HG03378 (cell line): Measurements from ENCODE around the gene PPP1R9A.

Experiments
- ATAC-seq: cut with Tn5 transposase; IDR thresholded peaks from one replicate; pipeline ENCODE4 v1.9.1; 2021; ENCODE audit warnings: mild to moderate bottlenecking, moderate library complexity; ENCODE audit not compliant: unreplicated experiment

Gene PPP1R9A

DNA sequence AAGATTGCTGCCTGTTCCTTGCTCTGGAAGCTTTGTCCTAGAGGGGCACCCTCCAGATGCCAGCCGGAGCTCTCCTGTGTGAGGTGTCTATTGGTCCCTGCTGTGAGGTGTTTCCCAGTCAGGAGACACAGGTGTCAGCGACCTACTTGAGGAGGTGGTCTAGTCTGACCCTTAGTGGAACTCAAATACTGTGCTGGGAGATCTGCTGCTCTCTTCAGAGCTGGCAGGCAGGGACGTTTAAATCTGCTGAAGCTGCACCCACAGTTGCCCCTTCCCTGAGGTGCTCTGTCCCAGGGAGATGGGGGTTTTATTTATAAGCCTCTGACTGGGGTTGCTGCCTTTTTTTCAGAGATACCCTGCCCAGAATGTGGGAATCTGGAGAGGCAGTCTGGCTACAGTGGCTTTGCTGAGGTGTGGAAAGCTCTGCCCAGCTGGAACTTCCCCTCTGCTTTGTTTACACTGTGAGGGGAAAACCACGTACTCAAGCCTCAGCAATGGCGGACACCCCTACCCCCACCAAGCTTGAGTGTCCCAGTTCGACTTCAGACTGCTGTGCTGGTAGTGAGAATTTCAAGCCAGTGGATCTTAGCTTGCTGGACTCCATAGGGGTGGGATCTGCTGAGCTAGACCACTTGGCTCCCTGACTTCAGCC lies 119.2 kb downstream of the PPP1R9A start:
- ATAC-seq = no peak

DNA sequence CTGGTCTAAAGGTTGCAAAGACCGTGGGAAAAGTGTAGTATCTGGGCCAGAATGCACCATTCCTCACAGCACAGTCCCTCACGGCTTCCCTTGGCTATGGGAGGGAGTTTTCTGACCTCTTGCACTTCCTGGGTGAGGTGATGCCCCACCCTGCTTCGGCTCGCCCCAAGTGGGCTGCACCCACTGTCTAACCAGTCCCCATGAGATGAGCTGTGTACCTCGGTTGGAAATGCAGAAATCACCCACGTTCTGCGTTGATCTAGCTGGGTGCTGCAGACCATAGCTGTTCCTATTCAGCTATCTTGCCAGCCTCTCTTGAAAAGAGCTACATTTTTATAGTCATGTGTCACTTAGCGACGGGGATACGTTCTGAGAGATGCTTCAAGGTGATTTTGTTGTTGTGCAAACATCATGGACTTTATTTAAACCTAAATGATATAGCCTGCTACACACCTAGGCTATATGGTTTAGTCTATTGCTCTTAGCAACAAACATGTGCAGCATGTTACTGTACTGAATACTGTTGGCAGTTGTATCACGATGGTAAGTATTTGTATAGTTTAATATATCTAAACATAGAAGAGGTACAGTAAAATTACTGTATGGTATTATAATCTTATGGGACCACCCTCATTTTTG lies 120.0 kb downstream of the PPP1R9A start:
- ATAC-seq = no peak

DNA sequence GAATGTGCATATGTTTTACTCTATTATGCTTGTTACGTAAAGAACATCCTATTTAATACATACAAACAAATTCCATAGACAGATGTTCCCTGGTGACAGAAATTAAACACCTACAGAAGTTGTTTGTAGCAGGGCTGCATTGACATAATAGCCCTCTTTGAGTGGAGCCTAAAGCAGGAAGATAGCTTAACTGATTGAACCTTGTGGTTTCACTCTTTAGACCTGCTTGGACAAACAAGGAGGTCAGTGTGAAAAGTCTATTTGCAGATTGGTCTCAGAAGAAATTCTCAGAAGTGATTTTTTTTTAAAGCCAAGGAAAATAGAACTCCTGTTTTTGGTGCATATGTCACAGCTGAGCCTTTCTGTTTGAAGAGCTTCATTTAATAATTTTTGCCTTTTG lies 121.3 kb downstream of the PPP1R9A start:
- ATAC-seq = no peak

DNA sequence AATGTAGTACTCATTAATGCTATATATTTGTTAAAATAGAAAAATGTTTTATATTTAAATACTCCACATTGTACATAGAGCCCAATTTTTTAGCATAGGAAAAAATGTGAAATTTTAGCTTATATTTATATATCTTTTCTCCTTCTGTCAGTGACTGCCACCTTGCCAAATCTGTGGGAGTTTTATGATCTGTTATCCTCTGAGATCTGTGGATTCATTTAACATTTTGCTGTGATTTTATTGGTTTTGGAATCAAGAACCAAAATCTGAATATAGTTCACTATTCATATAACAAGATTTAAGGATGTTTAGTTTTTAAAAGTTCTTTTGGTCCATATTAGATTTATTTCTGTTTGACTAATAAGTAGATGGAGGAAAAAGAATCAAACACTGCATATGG lies 127.9 kb downstream of the PPP1R9A start:
- ATAC-seq = no peak

DNA sequence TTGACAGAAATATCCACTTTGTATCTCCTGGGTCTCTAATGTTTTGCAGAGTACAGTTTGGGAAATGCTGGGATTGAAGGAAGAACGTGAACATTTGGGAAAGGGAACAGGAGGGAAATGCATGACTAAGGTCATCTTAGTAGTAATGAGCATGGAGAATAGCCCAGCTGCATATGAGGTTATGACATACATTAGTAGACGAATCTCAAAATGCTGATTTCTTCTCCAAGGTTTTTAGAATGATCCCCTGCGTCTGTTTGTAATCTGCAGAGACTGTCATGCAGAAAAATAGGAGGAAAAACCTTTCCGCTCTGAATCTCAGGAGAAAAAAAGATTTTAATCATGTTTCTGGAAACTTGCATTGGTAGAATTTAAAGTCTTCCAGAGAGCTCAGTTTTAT lies 133.6 kb downstream of the PPP1R9A start:
- no peak for ATAC-seq

DNA sequence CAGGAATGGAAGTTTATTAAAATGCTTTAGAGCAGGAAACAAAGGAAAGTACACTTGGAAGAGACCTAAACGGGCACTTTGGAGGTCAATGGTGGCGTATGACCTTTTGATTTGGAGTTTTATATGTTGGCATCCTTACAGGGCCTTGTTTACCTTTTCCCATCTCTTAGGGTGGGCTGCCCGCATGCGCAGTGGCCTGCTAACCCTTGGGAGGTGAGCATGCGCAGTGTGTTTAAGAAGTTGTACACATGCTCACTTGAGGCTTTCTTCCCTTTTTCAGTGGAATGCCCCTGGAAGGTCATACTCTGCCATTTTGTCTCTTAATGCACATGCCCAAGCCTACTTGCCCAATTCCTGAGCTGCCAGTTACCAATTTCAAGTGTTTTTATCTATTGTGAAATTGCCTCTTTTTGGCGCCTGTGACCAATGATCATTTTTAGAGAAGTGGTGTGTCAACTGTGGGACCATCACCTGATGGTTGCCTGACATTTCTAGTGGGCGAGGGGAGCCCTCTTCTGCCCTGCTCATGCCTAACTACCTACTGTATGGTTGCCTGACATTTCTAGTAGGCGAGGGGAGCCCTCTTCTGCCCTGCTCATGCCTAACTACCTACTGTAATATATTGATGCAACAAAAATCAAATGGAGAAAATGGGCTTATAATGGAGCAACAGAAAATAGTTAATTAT lies 138.0 kb downstream of the PPP1R9A start:
- ATAC-seq = no peak

DNA sequence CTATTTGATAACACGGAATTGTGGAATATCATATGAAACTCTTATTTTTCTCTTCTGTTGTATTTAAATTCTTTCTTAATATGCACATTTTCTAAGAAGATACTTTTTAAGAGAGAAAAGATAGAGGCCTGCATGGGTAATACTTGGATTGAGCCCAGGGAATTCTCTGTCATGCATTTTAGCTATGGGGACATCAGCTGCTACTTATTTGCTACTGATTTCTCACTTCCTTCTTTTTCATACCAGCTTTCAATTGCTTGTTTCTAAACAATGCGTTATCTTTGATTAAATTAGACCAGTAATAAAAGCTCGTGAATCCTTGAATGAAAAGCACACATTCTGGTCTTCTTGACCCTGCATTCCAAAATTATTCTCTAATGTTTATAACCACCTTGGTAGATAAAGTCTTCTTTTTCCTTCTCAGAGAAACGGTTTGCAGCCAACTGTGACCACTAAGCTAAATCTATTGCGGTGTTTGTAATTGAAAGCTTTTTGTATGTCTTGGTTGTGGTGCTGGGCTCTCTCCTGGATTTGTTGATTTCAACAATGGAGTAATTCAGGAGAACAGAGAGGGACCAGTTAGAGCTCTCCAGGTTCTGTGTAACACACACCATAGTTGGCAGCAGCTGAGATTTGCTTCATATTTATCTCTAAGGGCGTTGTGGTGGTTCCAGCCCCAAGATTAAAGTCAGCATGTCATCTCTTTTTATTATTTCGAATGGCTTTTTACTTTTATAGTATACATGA lies 139.3 kb downstream of the PPP1R9A start:
- no peak for ATAC-seq

DNA sequence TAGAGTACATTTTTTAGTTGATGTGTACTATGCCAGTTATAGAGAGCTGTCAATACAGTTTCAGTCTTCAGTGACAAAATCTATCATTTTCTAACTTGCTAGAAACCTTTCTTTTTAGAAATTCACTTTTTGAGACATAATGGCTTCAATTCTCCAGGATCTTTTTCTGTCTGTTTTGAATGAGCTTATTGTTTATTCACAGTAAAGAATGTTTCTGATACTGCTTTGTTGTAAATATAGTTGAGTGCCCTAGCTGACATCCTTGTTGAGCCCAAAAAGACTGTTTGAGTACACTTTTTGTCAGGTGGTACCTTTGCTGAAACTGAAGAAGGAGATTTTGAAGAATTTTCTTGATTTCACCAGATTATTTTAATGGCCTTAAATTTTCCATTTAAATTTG lies 139.9 kb downstream of the PPP1R9A start:
- no peak for ATAC-seq

DNA sequence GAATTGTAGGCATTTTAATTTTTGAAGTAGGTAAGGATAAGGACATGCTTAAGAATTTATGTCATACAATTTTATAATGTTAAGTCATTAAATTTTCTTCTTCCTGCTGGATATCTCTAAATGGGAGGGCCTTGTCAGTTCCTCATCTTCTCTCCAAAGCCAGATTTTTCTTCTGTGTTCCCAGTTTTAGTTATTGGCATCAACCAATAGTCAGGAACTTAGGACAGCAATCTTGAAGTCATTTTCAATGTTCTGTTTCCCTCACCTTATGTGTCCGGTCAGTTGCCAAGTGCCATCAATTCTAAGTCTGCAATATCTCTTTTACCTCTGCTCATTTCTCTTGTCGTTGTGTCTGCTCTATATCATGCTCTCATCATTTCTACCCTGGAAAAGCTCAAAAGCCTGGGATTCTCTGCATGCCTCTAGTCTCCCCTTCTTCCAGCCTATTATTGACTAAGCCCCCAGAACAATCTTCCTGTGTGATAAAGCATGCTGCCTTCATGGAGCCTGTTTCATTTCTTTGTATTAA lies 145.2 kb downstream of the PPP1R9A start:
- no peak for ATAC-seq

DNA sequence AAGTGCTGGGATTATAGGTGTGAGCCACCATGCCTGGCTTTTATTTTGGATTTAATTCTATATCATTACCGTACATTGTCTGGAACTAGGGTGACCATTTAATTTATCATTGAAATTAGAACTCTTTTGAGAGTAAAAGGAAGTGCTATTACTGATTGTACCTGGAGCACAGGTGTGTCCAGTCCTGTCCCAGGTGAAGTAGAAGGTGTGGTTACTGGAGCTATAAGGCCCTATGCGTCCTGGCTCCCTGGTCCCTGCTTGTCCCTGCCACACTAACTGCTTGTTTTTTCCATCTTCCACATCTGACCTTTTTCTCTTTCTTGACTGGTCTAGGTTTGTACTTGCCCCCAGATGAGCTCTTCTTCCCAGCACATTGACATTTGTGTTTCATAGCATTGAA lies 147.0 kb downstream of the PPP1R9A start:
- no peak for ATAC-seq

DNA sequence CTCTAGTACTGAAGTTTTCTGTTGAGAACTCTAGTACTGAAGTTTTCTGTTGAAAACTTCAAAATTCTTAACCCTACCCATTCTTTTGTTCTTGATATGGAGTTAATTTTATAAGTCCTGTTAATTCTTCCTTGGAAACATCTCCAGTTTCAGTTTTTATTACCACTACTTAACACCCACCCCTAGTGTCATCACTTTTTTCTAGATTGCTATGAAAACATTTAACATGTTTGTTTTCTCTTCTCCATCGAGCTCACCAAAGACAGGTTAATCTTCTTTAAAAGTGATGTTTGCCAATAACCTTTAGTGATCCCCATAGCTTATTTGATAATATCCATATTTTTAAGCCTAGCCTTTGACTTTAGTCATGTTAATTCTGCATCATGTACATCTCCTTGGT lies 147.9 kb downstream of the PPP1R9A start:
- ATAC-seq = no peak

DNA sequence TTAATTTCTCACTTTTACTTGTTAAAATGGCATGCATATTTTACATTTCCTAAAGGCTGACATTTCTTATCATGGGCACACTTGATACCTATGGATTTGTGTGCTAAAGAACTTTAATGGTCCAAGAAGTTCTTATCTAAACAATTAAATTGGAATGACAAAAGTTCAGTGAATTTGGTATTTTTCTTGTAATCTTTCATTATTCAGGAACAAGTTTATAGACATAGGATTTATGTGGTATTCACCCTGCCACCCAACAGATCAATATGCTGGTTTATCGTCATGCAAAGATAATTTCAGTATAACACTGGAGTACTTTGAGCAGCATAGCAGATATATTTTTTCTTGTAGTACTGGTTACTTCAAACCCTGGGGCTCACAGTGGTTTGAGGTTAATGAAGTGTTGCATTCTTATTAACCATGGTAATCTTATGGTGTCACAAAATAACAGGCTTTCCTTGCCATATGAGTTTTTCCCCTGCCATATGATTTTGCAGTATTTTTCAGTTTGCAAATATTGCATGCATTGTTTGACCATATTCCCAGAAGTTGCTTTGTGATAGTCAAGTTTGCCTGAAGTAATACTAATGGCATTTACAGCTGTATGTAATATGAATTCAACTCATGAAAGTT lies 148.8 kb downstream of the PPP1R9A start:
- ATAC-seq = no peak

DNA sequence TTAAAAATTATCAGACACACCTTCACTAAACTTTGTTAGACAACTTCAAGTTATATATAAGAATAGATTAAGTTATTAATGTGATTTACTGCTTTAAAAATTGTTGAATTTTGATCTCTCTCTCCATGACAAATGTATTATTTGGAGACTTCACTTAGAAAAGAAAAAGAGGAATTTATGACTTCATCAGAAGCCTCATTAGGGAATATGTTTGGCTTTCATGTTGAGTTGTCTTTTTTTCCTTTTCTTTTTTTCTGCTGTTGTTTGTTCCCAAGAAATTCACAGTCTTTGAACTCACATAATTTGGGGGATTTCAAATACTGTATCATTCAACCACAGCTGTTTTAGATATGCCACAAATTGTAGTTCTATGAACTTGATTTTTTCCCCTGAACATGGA lies 149.5 kb downstream of the PPP1R9A start:
- ATAC-seq = no peak

DNA sequence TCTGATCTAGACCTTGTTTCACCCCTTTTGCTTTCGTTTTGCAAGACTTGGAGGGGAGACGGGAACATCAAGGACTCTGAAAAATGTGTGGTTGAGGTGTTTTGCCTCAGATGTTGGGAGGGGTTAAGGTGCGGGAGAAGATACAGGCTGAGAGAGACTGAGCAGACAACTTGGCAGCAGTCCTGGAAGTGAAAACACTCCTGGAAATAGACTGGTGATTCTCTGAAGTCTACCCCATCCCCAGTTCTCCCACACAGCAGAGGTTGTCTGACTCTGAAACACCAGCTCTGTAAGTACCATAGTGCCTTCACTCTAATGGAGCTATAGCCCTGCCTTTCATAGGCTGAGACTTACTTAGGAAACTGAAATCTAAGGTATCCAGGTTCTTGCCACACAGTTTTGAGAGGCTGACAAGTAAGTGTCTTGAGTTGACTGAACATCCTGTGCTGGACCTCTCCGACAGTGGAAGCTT lies 152.5 kb downstream of the PPP1R9A start:
- ATAC-seq = no peak

DNA sequence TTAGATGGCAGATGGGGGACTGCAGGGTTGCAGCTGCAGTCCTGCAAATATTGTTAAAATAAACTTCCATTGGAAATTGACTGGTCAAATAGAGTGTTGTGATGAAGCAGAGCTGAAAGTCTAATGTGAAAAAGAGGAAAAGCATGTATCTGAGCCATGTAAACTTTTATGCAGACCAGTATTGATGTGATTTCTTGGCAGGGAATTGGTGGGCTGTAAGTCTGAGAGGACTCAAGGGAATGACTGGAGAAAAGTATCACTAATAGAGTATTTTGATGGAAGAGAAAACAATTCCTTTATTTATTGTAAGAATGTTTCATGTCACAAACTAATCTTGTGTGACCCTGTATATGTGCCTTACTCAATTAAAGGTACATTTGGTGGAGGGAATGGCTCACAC lies 155.5 kb downstream of the PPP1R9A start:
- ATAC-seq = no peak

DNA sequence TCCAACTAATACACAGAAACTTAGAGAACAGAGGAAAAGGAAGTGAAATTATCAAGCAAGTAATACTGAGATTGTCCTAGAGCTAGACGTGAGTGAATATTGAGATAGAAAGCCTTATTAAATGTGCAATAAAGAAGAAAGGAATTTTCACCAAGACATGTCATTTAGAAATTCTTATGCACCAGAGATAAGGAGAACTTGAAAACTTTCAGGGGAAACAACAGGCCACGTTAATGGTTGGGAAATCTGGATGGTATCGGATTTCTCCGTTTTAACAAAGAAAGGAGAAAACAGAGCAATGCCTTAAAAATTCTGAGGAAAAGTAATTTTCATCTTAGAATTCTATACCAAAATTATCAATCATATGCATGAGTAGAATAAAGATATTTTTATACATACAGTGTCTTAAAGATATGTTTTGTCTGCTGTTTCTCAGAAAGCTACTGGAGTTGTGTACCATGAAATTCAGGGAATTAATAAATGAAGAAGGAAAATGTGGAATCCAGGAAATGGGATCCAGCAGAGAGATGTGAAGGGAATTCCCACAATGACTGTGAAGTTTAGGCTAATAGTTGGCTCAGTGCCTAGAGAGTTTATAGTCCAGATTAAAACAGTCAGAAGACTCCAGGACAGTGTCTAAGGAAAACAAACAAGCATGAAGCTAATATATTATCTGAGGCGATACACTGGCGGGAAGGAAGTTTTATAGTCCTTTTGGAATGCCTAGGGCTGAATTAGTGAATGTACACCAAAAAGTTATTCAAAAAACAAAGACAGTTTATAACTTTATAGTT lies 159.5 kb downstream of the PPP1R9A start:
- ATAC-seq = no peak

DNA sequence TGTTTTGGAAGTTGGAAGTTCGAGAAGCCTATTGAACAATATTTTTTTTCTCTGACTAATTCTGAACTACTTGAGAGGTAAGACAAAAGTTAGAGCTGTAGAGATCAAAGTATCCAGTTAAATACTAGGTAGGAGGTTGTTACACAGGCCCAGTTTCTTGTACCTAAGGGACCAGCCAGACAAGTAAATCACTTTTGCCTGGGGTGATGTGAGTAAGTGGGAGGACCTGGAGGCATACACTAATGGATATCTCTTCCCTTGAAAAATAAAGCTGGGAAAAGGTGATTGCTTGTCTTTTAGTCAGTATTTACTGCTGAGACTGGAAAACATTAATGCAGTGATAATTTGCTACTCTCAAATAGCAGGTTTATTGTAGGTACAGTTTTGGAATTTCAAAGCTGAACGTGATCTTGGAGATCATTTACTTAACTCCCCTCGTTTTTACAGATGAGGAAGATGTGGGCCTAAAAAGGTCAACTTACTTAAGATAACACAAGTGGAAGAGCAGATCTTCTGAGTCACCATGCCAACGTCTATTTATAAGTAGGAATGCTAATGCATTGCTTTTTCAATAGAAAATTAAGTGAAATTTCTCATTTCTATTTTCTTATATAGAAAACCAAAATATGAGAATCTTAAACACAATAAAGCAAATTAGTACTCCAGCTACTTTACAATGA lies 181.3 kb downstream of the PPP1R9A start:
- ATAC-seq = no peak

DNA sequence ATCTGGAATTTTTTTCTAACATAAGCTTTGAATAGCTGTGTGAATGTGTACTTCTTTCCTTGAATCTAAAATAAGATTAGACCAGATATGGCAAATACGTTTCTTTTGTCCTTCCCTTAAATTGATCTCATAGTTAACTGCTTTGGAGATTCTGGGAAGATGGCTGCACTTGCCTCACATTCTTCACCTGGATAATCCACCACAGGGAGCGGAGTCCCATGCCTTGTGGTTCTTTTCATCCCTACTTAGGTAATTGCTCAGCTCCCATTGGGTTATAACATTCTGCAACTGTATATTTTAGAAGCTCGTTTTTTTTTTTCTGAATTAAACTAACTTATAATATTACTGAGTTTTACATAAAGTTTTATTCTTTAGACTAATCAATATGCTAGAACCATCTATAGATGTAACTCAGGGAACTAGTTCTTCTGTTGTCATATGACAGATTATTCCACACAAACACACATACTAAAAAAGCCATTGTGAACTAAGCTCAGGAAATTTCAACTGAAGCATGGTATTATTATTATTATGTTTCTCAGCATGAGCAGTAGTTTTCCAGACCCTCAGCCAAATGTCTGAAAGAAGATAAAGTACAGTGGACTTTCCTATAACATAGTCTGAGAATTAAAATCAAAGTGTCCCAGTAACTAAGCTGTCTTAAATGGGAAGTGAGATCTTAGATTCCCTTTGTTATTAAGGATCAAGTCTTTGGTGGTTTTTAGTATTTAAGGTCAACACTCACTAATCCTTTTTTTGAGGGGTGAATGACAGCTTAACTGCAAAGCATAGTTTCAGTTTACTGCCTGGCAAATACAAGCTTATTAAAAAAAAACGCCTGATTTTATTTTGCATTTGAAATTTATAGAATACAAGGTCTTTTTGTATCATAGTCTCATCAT lies 182.3 kb downstream of the PPP1R9A start:
- no peak for ATAC-seq
